K562 (cell line): Measurements from ENCODE around the gene SLC15A3. TPM values are rescaled to one million over a fixed set of nuclear protein-coding genes. Genes with fewer than 3 reads are reported as not detected.

Source experiments
- CEBPZ ChIP-seq: fragments of 150-350 bp; IDR thresholded peaks from 2 replicates; pipeline ENCODE4 v1.6.1; 2014; ENCODE audit warnings: low read depth, mild to moderate bottlenecking, low read length, borderline replicate concordance
- E2F6 ChIP-seq, 2 experiments: IDR thresholded peaks; 2 replicates each; pipeline ENCODE4 v1.6.1; 2011; ENCODE audit warnings: borderline replicate concordance in 1 of 2, control low read depth in 1 of 2, low read depth in 1 of 2, low read length in 1 of 2, mild to moderate bottlenecking in 1 of 2, mixed read lengths in 1 of 2, moderate library complexity in 1 of 2; ENCODE audit not compliant: insufficient read depth in 1 of 2, insufficient read length in 1 of 2, poor library complexity in 1 of 2, severe bottlenecking in 1 of 2; ENCODE audit errors: extremely low read depth in 1 of 2
- ELK3 ChIP-seq: fragments of 450-650 bp; formaldehyde crosslinking; IDR thresholded peaks from 2 replicates; pipeline ENCODE4 v1.4.0; 2020; ENCODE audit warnings: mild to moderate bottlenecking
- HMGXB4 ChIP-seq: sonication (generic); formaldehyde crosslinking; IDR thresholded peaks from 2 replicates; pipeline ENCODE4 v1.8.1; 2023; ENCODE audit warnings: mild to moderate bottlenecking, missing genetic modification reagents
- RFX1 ChIP-seq: fragments of 450-650 bp; IDR thresholded peaks from 2 replicates; pipeline ENCODE4 v1.6.1; 2016; ENCODE audit warnings: mild to moderate bottlenecking, moderate library complexity
- ZBTB7A ChIP-seq: IDR thresholded peaks from 2 replicates; pipeline ENCODE4 v1.6.1; 2011; ENCODE audit warnings: low read depth, mild to moderate bottlenecking, low read length, moderate library complexity, borderline replicate concordance; ENCODE audit not compliant: control insufficient read depth
- polyA plus RNA-seq, 8 experiments: library from polyadenylated mRNA; depleted of rRNA in 4 of 8; stranded (reverse) in 5 of 8; unstranded in 3 of 8; fragments of >200 nt; fragmentation: Nextera tagmentation in 2 of 8; fragmentation: Illumina TruSeq in 1 of 8; extraction: Ambion mirVana in 2 of 8; extraction: Trizol in 1 of 8; gene quantifications; 2 replicates each; pipeline versions ENCODE4 v1.2.1 to v1.2.3, GENCODE V29; 2011 to 2014; ENCODE audit warnings: inconsistent platforms in 1 of 8, missing spikeins in 1 of 8
- total RNA-seq, 7 experiments: library from RNA; depleted of rRNA in 6 of 7; stranded (reverse); fragments of >200 nt in 6 of 7; fragmentation: Illumina TruSeq in 2 of 7; extraction: Trizol in 2 of 7; gene quantifications; 2 replicates each; pipeline versions ENCODE4 v1.2.1 to v1.2.3, GENCODE V29; 2011 to 2021; ENCODE audit warnings: low replicate concordance in 1 of 7

Gene SLC15A3
- total and polyA plus RNA-seq, 9 of the 15 experiments (the other 6 are each of a cell fraction or from before 2014, with no cell fraction given) = 0.07 to 0.27 TPM; not detected in 7

GRCh38 chr11:60919956-60920355, 32.0 kb downstream of the SLC15A3 start (continued):
- TF ChIP-seq E2F6 (IDR thresholded peaks at IDR 0.05; ENCODE audit: borderline replicate concordance in 1 of 2, extremely low read depth in 1 of 2, insufficient read depth in 1 of 2, insufficient read length in 1 of 2, low read depth in 1 of 2, low read length in 1 of 2, poor library complexity in 1 of 2, severe bottlenecking in 1 of 2) (no peak), ELK3 (CRISPR knock-in tag) (no peak), HMGXB4 (no peak), RFX1 (no peak), ZBTB7A (no peak), CEBPZ (no peak)
- TF ChIP-seq, all 486 proteins: peak for 0
